GM10266 (cell line): ENCODE data around the gene R3HDML.

Source experiments
- DNase-seq: peaks from one replicate; pipeline ENCODE4 v3.0.0; 2012; ENCODE audit errors: extremely low spot score
- CTCF ChIP-seq: IDR thresholded peaks from 2 replicates; pipeline ENCODE4 v1.5.1; 2012; ENCODE audit warnings: mild to moderate bottlenecking, low read depth; ENCODE audit not compliant: control insufficient read depth, insufficient read depth; ENCODE audit errors: missing control alignments

R3HDML gene

DNA sequence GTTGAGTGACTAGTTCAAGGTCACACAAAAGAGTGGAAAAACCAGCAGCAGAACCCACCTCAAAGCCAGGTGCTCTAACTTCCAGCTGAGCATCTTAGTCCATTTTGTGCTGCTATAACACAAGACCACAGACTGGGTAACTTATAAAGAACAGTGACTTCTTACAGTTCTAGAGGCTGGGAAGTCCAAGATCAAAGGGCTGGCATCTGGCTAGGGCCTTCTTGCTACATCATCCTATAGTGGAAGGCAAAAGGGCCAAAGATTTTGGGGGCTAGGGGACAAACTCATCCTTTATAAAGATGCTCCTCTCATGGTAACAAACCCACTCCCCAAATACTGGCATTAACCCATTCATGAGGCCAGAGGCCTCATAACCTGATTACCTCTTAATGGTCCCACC, 35.6 kb upstream of the R3HDML start:
- TF ChIP-seq CTCF = no peak
- no peak for DNase-seq

DNA sequence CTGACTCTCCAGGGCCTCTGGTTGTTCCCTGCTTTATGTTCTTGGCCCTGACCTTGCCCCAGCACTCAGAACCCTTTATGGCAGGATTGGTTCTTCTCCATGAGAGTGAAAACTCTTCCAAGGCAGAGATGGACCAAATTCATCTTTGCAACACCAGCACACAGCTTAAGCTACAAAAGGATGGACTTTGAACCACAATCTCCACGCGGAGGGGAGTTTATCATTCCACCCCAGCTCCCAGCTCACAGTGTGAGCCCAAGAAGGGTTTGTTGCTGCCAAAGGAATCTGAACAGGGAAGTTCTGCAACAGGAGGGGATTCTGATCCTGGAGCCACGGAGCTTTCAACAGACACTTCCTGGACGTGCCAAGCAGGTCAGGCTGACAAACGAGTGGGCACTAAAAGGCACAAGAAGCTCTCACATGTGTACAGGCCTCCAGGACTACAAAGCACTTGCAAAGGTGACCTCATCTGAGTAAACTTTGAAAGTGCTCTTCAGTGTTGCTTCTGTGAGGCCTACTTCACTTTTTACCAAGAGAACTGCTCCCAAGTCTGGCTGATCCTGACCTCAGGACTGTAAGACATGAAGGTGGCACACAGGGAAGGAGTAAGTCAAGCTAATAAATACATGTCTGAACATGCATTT, 34.7 kb upstream of the R3HDML start:
- TF ChIP-seq CTCF = no peak
- DNase-seq = no peak

- no peak for TF ChIP-seq CTCF
- DNase-seq = no peak
Observed at GRCh38 chr20:44302736-44303135, 34.1 kb upstream of the R3HDML start.

DNA sequence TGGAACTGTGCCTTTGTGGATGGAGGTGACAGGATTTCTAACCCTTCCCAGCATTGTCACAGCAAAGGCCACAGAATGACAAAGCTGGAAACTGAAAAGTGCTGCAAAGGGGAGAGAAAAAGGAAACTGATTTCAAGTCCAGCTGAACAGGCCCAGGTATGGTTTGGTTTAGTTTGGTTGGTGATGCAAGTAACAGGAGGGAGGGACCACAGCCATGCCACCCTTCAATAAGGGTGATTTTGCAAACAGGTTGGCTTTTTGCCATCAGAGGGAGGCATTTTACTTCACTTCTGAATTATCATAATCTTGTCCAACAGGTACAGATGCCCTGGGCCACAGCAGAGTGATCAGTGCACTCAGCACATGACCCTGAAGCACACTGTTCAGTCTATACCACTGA, 32.5 kb upstream of the R3HDML start:
- no peak for TF ChIP-seq CTCF
- DNase-seq = no peak

- DNase-seq = no peak
- no peak for TF ChIP-seq CTCF
Observed at GRCh38 chr20:44306927-44307326, 29.9 kb upstream of the R3HDML start.

DNA sequence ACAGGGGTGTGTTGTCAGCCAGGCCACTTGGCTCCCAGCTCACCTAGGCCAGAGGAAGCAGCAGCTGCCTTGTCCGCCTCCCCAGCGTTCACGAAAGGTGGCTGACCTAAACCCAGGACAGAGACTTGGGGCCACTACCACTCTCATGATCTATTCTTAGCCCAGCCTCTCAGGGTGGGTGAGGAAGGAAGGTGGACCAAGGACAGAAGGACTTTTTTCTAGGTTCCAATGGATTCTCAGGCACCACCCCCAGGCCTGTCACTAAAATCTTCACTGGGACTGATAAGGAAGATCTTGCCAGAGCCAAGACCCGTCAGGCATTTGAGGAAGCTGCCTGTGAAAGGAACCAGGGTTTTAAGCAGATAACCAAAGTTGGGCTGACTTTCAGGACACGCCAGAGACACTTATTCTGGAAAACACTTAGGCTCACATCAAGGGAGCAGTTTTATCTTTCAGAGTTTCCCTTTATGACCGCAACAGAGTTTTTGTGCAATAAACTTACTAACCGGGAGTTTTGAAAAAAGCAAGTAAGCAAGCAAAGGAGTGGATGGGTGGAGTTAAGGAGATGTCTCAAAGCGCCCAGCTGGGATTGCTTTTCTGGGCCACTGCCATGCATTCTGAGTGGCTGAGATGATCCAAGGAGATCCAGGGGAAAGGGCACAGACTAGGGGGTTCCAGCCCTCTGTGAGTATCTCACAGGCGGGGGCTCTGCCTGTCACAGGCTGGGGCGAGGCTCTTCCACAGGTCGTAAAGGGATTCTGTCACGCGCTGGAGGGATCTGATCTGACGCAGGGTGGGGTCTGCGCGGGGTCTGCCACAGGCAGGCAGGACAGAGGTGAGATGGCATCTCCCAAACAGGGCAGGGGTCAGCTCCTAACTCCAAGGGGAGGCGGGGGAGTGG, 26.8 kb upstream of the R3HDML start:
- DNase-seq = no peak
- no peak for TF ChIP-seq CTCF
